ENCODE data around the gene KCNMA1.

GRCh38 chr10:76962851-76963250 lies 674.8 kb downstream of the KCNMA1 start:
- TF ChIP-seq CTCF (IDR thresholded peaks at IDR 0.05) (no peak), POLR2A (IDR thresholded peaks at IDR 0.05) (no peak)
